HepG2 (cell line): Measurements from ENCODE around the gene ACTL7B. TPM values are rescaled to one million over a fixed set of nuclear protein-coding genes. Genes with fewer than 3 reads are reported as not detected.
A peak's percentile ranks its signal among the peaks of the same experiment; 100 is the strongest.

Source experiments
- ATAC-seq: fragments of 200-7000 bp; cut with Tn5 transposase; 3 replicates; pipeline ENCODE4 v1.9.1; 2020; ENCODE audit warnings: mild to moderate bottlenecking, moderate library complexity
- BruUV-seq: library from RNA; stranded (reverse); fragments of 400-500 nt; replicated peaks from 2 replicates; lab custom pipeline; 2021; lab: Mats Ljungman, UMichigan
- CTCF ChIA-PET: fragments of 300-600 bp; formaldehyde crosslinking; extraction: SDS; loops from one replicate; lab custom pipeline; 2021; ENCODE audit warnings: low total read pairs, inconsistent platforms, low intra/inter-chr PET ratio; lab: Yijun Ruan, JAX
- POLR2A ChIA-PET: fragments of 350-600 bp; sonication (Branson Sonifier 250); formaldehyde crosslinking; loops from one replicate; lab custom pipeline; 2020; ENCODE audit warnings: antibody characterized with exemption, inconsistent platforms; lab: Yijun Ruan, JAX
- DNase-seq: peaks from one replicate; pipeline ENCODE4 v3.0.0-alpha.2; 2015; ENCODE audit warnings: low spot score
- FAIRE-seq: peaks from 3 replicates; lab custom pipeline; 2011; peaks lifted over from hg19 to GRCh38; lab: Jason Lieb, UNC
- H2AFZ ChIP-seq: one replicate; pipeline ENCODE4 v1.6.1; 2011; ENCODE audit warnings: low read length, inconsistent platforms
- H3K27ac ChIP-seq: fragments of 300-600 bp; 3 replicates; pipeline ENCODE4 v1.8.0; 2011; ENCODE audit warnings: mixed run types, mild to moderate bottlenecking, mixed read lengths, low read length, inconsistent platforms; ENCODE audit not compliant: insufficient read depth; ENCODE audit errors: extremely low read length
- H3K27me3 ChIP-seq, 2 experiments: fragments of 200-600 bp in 1 of 2; 2 replicates in 1 of 2; 3 replicates in 1 of 2; pipeline versions ENCODE4 v1.6.0 to v1.8.0; 2011; ENCODE audit warnings: low read length in 2 of 2, mild to moderate bottlenecking in 2 of 2, moderate library complexity in 2 of 2, inconsistent platforms in 1 of 2; ENCODE audit not compliant: insufficient read depth in 2 of 2, control insufficient read depth in 1 of 2
- H3K36me3 ChIP-seq, 2 experiments: fragments of 200-600 bp in 1 of 2; replicated peaks in 1 of 2; 2 replicates in 1 of 2; 3 replicates in 1 of 2; pipeline versions ENCODE4 v1.5.1 to v1.8.0; 2011; ENCODE audit warnings: low read length in 2 of 2, inconsistent platforms in 1 of 2; ENCODE audit not compliant: insufficient read depth in 2 of 2, control insufficient read depth in 1 of 2
- H3K4me1 ChIP-seq: 2 replicates; pipeline ENCODE4 v1.5.1; 2012; ENCODE audit warnings: low read length, inconsistent platforms; ENCODE audit not compliant: insufficient read depth
- H3K4me2 ChIP-seq: 2 replicates; pipeline ENCODE4 v1.6.0; 2011; ENCODE audit warnings: low read depth, low read length, inconsistent platforms
- H3K4me3 ChIP-seq, 3 experiments: fragments of 200-600 bp in 1 of 3; sonication (generic), shearing (Covaris generic) in 1 of 3; replicated peaks in 1 of 3; 2 replicates each; pipeline ENCODE4 v1.5.1; 2011 to 2016; ENCODE audit warnings: low read length in 3 of 3, inconsistent platforms in 2 of 3, low read depth in 2 of 3, mild to moderate bottlenecking in 2 of 3, control low read depth in 1 of 3, mixed read lengths in 1 of 3; ENCODE audit not compliant: insufficient read depth in 1 of 3
- H3K79me2 ChIP-seq: one replicate; pipeline ENCODE4 v1.6.1; 2011; ENCODE audit warnings: low read length, inconsistent platforms; ENCODE audit not compliant: insufficient read depth
- H3K9ac ChIP-seq: 2 replicates; pipeline ENCODE4 v1.6.0; 2011; ENCODE audit warnings: mild to moderate bottlenecking, low read depth, low read length, inconsistent platforms; ENCODE audit not compliant: insufficient read depth
- H3K9me3 ChIP-seq: 2 replicates; pipeline ENCODE4 v1.5.1; 2012; ENCODE audit warnings: mild to moderate bottlenecking, low read length
- H4K20me1 ChIP-seq: 2 replicates; pipeline ENCODE4 v1.6.0; 2011; ENCODE audit warnings: inconsistent platforms, mild to moderate bottlenecking, low read length, moderate library complexity; ENCODE audit not compliant: insufficient read depth
- EZH2 ChIP-seq: conservative IDR thresholded peaks from 2 replicates; pipeline ENCODE4 v1.6.1; 2012; ENCODE audit warnings: mild to moderate bottlenecking, low read depth, low read length, moderate library complexity
- GTF2F1 ChIP-seq: fragments of 150-350 bp; IDR thresholded peaks from 2 replicates; pipeline ENCODE4 v1.6.1; 2014; ENCODE audit warnings: low read length
- KLF12 ChIP-seq: sonication (generic); formaldehyde crosslinking; IDR thresholded peaks from 2 replicates; pipeline ENCODE4 v1.4.0; 2020; ENCODE audit warnings: missing genetic modification reagents, borderline replicate concordance
- MED1 ChIP-seq: sonication (generic); formaldehyde crosslinking; IDR thresholded peaks from 2 replicates; pipeline ENCODE4 v1.4.0; 2020; ENCODE audit warnings: missing genetic modification reagents
- NBN ChIP-seq: fragments of 450-650 bp; conservative IDR thresholded peaks from 2 replicates; pipeline ENCODE4 v1.6.1; 2017
- PCBP2 ChIP-seq: fragments of 200-400 bp; formaldehyde crosslinking; optimal IDR thresholded peaks from 2 replicates; pipeline ENCODE3; 2018; ENCODE audit warnings: low read length, low read depth; ENCODE audit not compliant: poor library complexity, severe bottlenecking
- POLR2AphosphoS5 ChIP-seq: IDR thresholded peaks from 2 replicates; pipeline ENCODE4 v1.6.1; 2012; ENCODE audit warnings: low read depth, low read length
- RCOR2 ChIP-seq: IDR thresholded peaks from 2 replicates; pipeline ENCODE4 v1.6.1; 2016; ENCODE audit warnings: missing biosample characterization, missing genetic modification reagents
- SATB2 ChIP-seq: sonication (generic); formaldehyde crosslinking; IDR thresholded peaks from 2 replicates; pipeline ENCODE4 v1.5.0; 2020; ENCODE audit warnings: missing genetic modification reagents
- STAG1 ChIP-seq: sonication (generic); formaldehyde crosslinking; IDR thresholded peaks from 2 replicates; pipeline ENCODE4 v1.4.0; 2020; ENCODE audit warnings: missing genetic modification reagents
- ZBTB1 ChIP-seq: sonication (generic); formaldehyde crosslinking; IDR thresholded peaks from 2 replicates; pipeline ENCODE4 v1.4.0; 2020; ENCODE audit warnings: missing genetic modification reagents, borderline replicate concordance
- ZNF138 ChIP-seq: sonication (generic); formaldehyde crosslinking; IDR thresholded peaks from 2 replicates; pipeline ENCODE4 v1.5.0; 2020; ENCODE audit warnings: mild to moderate bottlenecking, low read depth, missing genetic modification reagents
- ZNF557 ChIP-seq: sonication (generic); formaldehyde crosslinking; IDR thresholded peaks from 2 replicates; pipeline ENCODE4 v1.4.0; 2020; ENCODE audit warnings: missing genetic modification reagents
- WGBS: methylation state at CpG from one replicate; pipeline ENCODE4 v1.1.6; 2017; ENCODE audit warnings: low lambda C conversion rate; 5-methylcytosine and 5-hydroxymethylcytosine counted together
- in situ Hi-C: cut with HindIII; loops from 2 replicates; pipeline ENCODE4 v1.10.0; 2017; ENCODE audit warnings: low pct_unique_long_range_greater_than_20kb; ENCODE audit not compliant: extremely low pct_ligation_motif_present
- intact Hi-C: fragments of 100-400 bp; cut with micrococcal nuclease; formaldehyde crosslinking; loops from one replicate; pipeline ENCODE4 v1.10.0; 2022; ENCODE audit not compliant: unreplicated experiment
- polyA plus RNA-seq, 8 experiments: library from polyadenylated mRNA; depleted of rRNA in 3 of 8; stranded (reverse) in 7 of 8; unstranded in 1 of 8; fragments of >200 nt; fragmentation: Illumina TruSeq in 4 of 8; extraction: Trizol in 4 of 8; gene quantifications; 2 replicates each; pipeline versions ENCODE4 v1.2.1 to v1.2.3, GENCODE V29; 2011 to 2016; ENCODE audit warnings: low read depth in 4 of 8, missing spikeins in 1 of 8, mixed read lengths in 1 of 8; ENCODE audit not compliant: insufficient read depth in 1 of 8
- total RNA-seq, 5 experiments: library from RNA; depleted of rRNA; stranded (reverse); fragments of >200 nt; fragmentation: Illumina TruSeq; extraction: Trizol; gene quantifications; 2 replicates each; pipeline ENCODE4 v1.2.3, GENCODE V29; 2016; ENCODE audit warnings: low read depth in 1 of 5
- TF ChIP-seq, protein P1 (sequence below): IDR thresholded peaks from 2 replicates; pipeline ENCODE4 v1.6.1; 2016; ENCODE audit warnings: missing compliant biosample characterization, missing genetic modification reagents, borderline replicate concordance
- TF ChIP-seq, protein P2 (sequence below), 2 experiments: sonication (generic) in 1 of 2; formaldehyde crosslinking in 1 of 2; IDR thresholded peaks; 2 replicates each; pipeline versions ENCODE4 v1.4.0 to v1.6.1; 2016 to 2020; ENCODE audit warnings: borderline replicate concordance in 1 of 2, low read depth in 1 of 2, mild to moderate bottlenecking in 1 of 2, missing genetic modification reagents in 1 of 2
- TF ChIP-seq, protein P3 (sequence below): sonication (generic); formaldehyde crosslinking; IDR thresholded peaks from 2 replicates; pipeline ENCODE4 v1.5.0; 2020; ENCODE audit warnings: missing genetic modification reagents
- TF ChIP-seq, protein P4 (sequence below): sonication (generic); formaldehyde crosslinking; IDR thresholded peaks from 2 replicates; pipeline ENCODE4 v1.8.0; 2023; ENCODE audit warnings: mild to moderate bottlenecking, missing genetic modification reagents

ACTL7B gene
- total and polyA plus RNA-seq, 2 of the 13 experiments (the other 11 are each of a cell fraction or from before 2014, with no cell fraction given), result 0.07 to 0.11 TPM

DNA sequence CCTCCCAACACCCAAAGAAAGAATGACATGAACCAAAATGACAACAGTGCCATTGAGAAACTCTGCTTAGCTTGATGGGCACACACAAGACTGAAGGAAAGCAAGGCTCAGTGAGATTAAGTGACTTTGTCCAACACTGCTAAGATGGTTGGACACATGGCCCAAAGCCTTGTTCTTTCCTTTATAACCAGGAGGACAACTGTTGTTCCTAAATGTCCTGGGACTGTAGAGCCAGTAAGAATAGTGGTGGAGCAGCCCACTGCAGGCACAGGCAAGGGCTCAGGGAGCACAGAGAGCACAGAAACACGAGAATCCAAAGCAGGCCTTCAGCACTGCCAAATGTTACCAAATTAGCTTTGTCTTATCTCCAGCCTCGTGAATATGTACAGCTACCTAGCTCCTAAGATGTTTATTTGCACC is 10.2 kb upstream of the ACTL7B start (continued):
- TF ChIP-seq, protein P1, sequence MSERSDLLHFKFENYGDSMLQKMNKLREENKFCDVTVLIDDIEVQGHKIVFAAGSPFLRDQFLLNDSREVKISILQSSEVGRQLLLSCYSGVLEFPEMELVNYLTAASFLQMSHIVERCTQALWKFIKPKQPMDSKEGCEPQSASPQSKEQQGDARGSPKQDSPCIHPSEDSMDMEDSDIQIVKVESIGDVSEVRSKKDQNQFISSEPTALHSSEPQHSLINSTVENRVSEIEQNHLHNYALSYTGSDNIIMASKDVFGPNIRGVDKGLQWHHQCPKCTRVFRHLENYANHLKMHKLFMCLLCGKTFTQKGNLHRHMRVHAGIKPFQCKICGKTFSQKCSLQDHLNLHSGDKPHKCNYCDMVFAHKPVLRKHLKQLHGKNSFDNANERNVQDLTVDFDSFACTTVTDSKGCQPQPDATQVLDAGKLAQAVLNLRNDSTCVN (CRISPR knock-in tag), result no peak

DNA sequence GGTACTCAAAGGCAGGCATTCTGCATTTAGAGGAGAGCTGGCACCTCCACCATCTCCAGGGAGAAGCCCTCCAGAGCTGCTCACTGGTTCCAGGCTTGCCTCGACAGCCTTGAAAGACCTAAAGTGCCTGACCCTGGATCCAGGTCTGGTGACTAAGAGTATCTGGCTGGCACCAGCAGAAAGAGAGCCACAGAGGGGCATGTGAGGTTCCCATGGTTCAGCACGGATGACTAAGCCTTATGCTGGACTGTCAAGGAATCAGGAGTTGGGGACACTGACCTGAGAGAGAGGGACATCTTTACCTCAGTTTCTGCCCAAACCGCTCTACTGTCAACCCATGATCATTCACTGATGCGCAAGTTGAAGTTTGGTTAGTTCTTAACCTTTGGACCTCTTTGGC is 9.3 kb upstream of the ACTL7B start:
- ChIA-PET POLR2A (interaction anchor here (1.2 to 2.7 kb wide), 2 partner anchors 19 to 21 kb away, joined by 8 to 11 read pairs; no protein-coding TSS in a partner anchor), CTCF (no interaction called here)
- peaks cover 68% of the 10 kb centered on the region for H3K4me1 ChIP-seq
- no peaks in the 10 kb centered on the region for H3K9me3 ChIP-seq
- H3K4me2 ChIP-seq, result no peak overlapping the region
- no peak for DNase-seq
- BruUV-seq, result no TSS peak
- in situ Hi-C loops (no loop called here), intact Hi-C loops (loop anchor here (10.0 kb wide), 1 partner anchor 90 kb away; no protein-coding TSS in a partner anchor)
- peaks cover 7% of the 10 kb centered on the region; the same call in 1 of the 2 replicates for H4K20me1 ChIP-seq
- no peak overlapping the region for H2AFZ ChIP-seq
- H3K27ac ChIP-seq, result peak overlapping the region; percentile 39
- no peak for FAIRE-seq
- H3K36me3 ChIP-seq, result peaks cover 0 to 23% of the 10 kb centered on the region in 2 experiments; a peak in 4 of 5 replicates
- no peaks in the 10 kb centered on the region for H3K79me2 ChIP-seq
- no peak overlapping the region for H3K9ac ChIP-seq
- H3K4me3 ChIP-seq, result no peak overlapping the region
- WGBS, result 88% methylated on average over 4 of the region's 4 CpGs
- H3K27me3 ChIP-seq, result no peaks in the 10 kb centered on the region
- ATAC-seq, result peak; percentile 8
- TF ChIP-seq, protein P2, sequence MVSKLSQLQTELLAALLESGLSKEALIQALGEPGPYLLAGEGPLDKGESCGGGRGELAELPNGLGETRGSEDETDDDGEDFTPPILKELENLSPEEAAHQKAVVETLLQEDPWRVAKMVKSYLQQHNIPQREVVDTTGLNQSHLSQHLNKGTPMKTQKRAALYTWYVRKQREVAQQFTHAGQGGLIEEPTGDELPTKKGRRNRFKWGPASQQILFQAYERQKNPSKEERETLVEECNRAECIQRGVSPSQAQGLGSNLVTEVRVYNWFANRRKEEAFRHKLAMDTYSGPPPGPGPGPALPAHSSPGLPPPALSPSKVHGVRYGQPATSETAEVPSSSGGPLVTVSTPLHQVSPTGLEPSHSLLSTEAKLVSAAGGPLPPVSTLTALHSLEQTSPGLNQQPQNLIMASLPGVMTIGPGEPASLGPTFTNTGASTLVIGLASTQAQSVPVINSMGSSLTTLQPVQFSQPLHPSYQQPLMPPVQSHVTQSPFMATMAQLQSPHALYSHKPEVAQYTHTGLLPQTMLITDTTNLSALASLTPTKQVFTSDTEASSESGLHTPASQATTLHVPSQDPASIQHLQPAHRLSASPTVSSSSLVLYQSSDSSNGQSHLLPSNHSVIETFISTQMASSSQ (IDR thresholded peaks at IDR 0.05; ENCODE audit: low read depth), result no peak
- TF ChIP-seq, protein P2 (CRISPR knock-in tag; IDR thresholded peaks at IDR 0.05; ENCODE audit: borderline replicate concordance), result no peak
- TF ChIP-seq STAG1 (no peak), NBN (no peak), MED1 (CRISPR knock-in tag) (no peak), ZNF138 (no peak), POLR2AphosphoS5 (peak; percentile 41; the same call in 1 of the 2 replicates), ZBTB1 (CRISPR knock-in tag) (no peak), KLF12 (no peak), GTF2F1 (no peak), ZNF557 (CRISPR knock-in tag) (no peak), RCOR2 (CRISPR knock-in tag) (no peak), PCBP2 (no peak), SATB2 (no peak), EZH2 (no peak)
- TF ChIP-seq, protein P3, sequence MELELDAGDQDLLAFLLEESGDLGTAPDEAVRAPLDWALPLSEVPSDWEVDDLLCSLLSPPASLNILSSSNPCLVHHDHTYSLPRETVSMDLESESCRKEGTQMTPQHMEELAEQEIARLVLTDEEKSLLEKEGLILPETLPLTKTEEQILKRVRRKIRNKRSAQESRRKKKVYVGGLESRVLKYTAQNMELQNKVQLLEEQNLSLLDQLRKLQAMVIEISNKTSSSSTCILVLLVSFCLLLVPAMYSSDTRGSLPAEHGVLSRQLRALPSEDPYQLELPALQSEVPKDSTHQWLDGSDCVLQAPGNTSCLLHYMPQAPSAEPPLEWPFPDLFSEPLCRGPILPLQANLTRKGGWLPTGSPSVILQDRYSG (CRISPR knock-in tag), result no peak
- TF ChIP-seq, protein P4, sequence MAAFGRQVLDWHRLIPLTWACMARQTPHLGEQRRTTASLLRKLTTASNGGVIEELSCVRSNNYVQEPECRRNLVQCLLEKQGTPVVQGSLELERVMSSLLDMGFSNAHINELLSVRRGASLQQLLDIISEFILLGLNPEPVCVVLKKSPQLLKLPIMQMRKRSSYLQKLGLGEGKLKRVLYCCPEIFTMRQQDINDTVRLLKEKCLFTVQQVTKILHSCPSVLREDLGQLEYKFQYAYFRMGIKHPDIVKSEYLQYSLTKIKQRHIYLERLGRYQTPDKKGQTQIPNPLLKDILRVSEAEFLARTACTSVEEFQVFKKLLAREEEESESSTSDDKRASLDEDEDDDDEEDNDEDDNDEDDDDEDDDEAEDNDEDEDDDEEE, result no peak
